ENCODE measurements around the gene BORCS8.

DNA sequence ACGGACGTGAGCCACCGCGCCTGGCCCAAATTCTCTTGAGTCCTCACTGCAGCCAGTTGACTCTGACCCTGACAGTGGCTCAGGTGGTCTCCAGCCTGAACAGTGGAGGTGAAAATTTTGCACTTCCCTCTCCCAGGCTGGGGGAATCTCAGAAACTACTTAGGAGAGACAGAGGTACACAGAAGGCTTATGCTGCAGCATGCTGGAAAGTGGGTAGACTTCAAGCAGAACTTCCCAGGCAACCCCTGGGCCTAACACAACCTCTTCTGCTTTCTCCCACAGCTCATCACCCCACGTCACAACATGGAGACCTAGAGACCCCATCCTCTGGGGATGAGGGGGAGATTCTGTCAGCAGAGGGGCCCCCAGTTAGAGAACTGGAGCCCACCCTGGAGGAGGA, 34.3 kb upstream of the BORCS8 start:
- TF ChIP-seq, protein P1, sequence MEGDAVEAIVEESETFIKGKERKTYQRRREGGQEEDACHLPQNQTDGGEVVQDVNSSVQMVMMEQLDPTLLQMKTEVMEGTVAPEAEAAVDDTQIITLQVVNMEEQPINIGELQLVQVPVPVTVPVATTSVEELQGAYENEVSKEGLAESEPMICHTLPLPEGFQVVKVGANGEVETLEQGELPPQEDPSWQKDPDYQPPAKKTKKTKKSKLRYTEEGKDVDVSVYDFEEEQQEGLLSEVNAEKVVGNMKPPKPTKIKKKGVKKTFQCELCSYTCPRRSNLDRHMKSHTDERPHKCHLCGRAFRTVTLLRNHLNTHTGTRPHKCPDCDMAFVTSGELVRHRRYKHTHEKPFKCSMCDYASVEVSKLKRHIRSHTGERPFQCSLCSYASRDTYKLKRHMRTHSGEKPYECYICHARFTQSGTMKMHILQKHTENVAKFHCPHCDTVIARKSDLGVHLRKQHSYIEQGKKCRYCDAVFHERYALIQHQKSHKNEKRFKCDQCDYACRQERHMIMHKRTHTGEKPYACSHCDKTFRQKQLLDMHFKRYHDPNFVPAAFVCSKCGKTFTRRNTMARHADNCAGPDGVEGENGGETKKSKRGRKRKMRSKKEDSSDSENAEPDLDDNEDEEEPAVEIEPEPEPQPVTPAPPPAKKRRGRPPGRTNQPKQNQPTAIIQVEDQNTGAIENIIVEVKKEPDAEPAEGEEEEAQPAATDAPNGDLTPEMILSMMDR (IDR thresholded peaks at IDR 0.05; ENCODE audit: insufficient read depth, low read length), result no peak
- TF ChIP-seq POLR2AphosphoS5 (IDR thresholded peaks at IDR 0.05; ENCODE audit: low read depth), result no peak
- no peak for TF ChIP-seq GABPA (IDR thresholded peaks at IDR 0.05; ENCODE audit: low read depth)
- TF ChIP-seq, protein P2, sequence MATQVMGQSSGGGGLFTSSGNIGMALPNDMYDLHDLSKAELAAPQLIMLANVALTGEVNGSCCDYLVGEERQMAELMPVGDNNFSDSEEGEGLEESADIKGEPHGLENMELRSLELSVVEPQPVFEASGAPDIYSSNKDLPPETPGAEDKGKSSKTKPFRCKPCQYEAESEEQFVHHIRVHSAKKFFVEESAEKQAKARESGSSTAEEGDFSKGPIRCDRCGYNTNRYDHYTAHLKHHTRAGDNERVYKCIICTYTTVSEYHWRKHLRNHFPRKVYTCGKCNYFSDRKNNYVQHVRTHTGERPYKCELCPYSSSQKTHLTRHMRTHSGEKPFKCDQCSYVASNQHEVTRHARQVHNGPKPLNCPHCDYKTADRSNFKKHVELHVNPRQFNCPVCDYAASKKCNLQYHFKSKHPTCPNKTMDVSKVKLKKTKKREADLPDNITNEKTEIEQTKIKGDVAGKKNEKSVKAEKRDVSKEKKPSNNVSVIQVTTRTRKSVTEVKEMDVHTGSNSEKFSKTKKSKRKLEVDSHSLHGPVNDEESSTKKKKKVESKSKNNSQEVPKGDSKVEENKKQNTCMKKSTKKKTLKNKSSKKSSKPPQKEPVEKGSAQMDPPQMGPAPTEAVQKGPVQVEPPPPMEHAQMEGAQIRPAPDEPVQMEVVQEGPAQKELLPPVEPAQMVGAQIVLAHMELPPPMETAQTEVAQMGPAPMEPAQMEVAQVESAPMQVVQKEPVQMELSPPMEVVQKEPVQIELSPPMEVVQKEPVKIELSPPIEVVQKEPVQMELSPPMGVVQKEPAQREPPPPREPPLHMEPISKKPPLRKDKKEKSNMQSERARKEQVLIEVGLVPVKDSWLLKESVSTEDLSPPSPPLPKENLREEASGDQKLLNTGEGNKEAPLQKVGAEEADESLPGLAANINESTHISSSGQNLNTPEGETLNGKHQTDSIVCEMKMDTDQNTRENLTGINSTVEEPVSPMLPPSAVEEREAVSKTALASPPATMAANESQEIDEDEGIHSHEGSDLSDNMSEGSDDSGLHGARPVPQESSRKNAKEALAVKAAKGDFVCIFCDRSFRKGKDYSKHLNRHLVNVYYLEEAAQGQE (IDR thresholded peaks at IDR 0.05; ENCODE audit: insufficient replicate concordance, low read depth), result no peak

Measured in HL-60 (cell line).